ENCODE results near the gene PINLYP. TPM values are rescaled to one million over a fixed set of nuclear protein-coding genes. Genes with fewer than 3 reads are reported as not detected.

PINLYP gene
- total and polyA plus RNA-seq, 2 of the 13 experiments (the other 11 are each of a cell fraction or from before 2014, with no cell fraction given), result 0.21 to 0.24 TPM

GRCh38 chr19:43594710-43595604, 19.4 kb downstream of the PINLYP start (continued):
- TF ChIP-seq ZBTB40 (IDR thresholded peaks at IDR 0.05) (no peak), ZBTB40 (CRISPR knock-in tag; IDR thresholded peaks at IDR 0.05) (0 out of 2 replicates have a peak, but pooled peaks have one; percentile 36), LCORL (IDR thresholded peaks at IDR 0.05) (no peak), LCORL (CRISPR knock-in tag; IDR thresholded peaks at IDR 0.05) (no peak), ZNF318 (CRISPR knock-in tag; IDR thresholded peaks at IDR 0.05) (no peak), ZFY (CRISPR knock-in tag; IDR thresholded peaks at IDR 0.05) (no peak; the same call in 1 of the 2 replicates)

Measured in HepG2 (cell line).